Caco-2 (cell line): ENCODE results near the gene SOST. TPM values are rescaled to one million over a fixed set of nuclear protein-coding genes. Genes with fewer than 3 reads are reported as not detected.

Experiments
- Bru-seq: library from RNA; stranded (reverse); fragments of 400-500 nt; gene quantifications from one replicate; lab custom pipeline; 2021; lab: Mats Ljungman, UMichigan
- BruChase-seq, 2 experiments: library from RNA; stranded (reverse); fragments of 400-500 nt; gene quantifications; one replicate each; lab custom pipeline; 2021; lab: Mats Ljungman, UMichigan
- BruUV-seq: library from RNA; stranded (reverse); fragments of 400-500 nt; replicated peaks from 2 replicates; lab custom pipeline; 2021; lab: Mats Ljungman, UMichigan
- CTCF ChIA-PET: fragments of 300-600 bp; sonication (Branson Sonifier 250); formaldehyde crosslinking; loops from one replicate; lab custom pipeline; 2022; ENCODE audit warnings: antibody characterized with exemption; lab: Charles Lee
- POLR2A ChIA-PET: fragments of 300-600 bp; sonication (Branson Sonifier 250); formaldehyde crosslinking; loops from one replicate; lab custom pipeline; 2022; ENCODE audit warnings: antibody characterized with exemption; lab: Charles Lee
- DNase-seq, 2 experiments: peaks; one replicate each; pipeline versions ENCODE4 v3.0.0 to v3.0.0-alpha.2; 2020 to 2022
- H3K27me3 ChIP-seq: replicated peaks from 2 replicates; pipeline ENCODE4 v1.6.0; 2011; ENCODE audit warnings: low read length; ENCODE audit not compliant: control insufficient read depth, insufficient read depth
- H3K36me3 ChIP-seq: 2 replicates; pipeline ENCODE4 v1.5.1; 2011; ENCODE audit warnings: low read length; ENCODE audit not compliant: control insufficient read depth, insufficient read depth
- H3K4me1 ChIP-seq: fragments of 250-450 bp; sonication (Bioruptor Pico); 2 replicates; pipeline ENCODE4 v1.5.1; 2020; ENCODE audit warnings: mild to moderate bottlenecking
- H3K4me3 ChIP-seq: 2 replicates; pipeline ENCODE4 v1.5.1; 2011; ENCODE audit warnings: low read depth, mild to moderate bottlenecking, control low read depth, low read length
- H3K9me3 ChIP-seq: fragments of 250-450 bp; sonication (Bioruptor Pico); 2 replicates; pipeline ENCODE4 v1.5.1; 2020; ENCODE audit warnings: mild to moderate bottlenecking, moderate library complexity
- H3K27ac Mint-ChIP-seq: one replicate; pipeline ENCODE4 v1.8.0; 2022; ENCODE audit warnings: mixed read lengths; ENCODE audit not compliant: unreplicated experiment
- H3K27me3 Mint-ChIP-seq: one replicate; pipeline ENCODE4 v1.8.0; 2022; ENCODE audit warnings: mixed read lengths; ENCODE audit not compliant: insufficient read depth, unreplicated experiment
- H3K36me3 Mint-ChIP-seq: one replicate; pipeline ENCODE4 v1.8.0; 2022; ENCODE audit warnings: mild to moderate bottlenecking, mixed read lengths; ENCODE audit not compliant: insufficient read depth, unreplicated experiment
- H3K4me1 Mint-ChIP-seq: one replicate; pipeline ENCODE4 v1.8.0; 2022; ENCODE audit warnings: low read depth, mixed read lengths; ENCODE audit not compliant: unreplicated experiment
- H3K4me3 Mint-ChIP-seq: one replicate; pipeline ENCODE4 v1.8.0; 2022; ENCODE audit warnings: mild to moderate bottlenecking, moderate library complexity, mixed read lengths; ENCODE audit not compliant: unreplicated experiment
- H3K9me3 Mint-ChIP-seq: one replicate; pipeline ENCODE4 v1.8.0; 2022; ENCODE audit warnings: mixed read lengths; ENCODE audit not compliant: unreplicated experiment
- CTCF ChIP-seq, 2 experiments: fragments of 200-600 bp in 1 of 2; IDR thresholded peaks; 1 replicate in 1 of 2; 2 replicates in 1 of 2; pipeline versions ENCODE4 v1.5.1 to v1.8.0; 2011 to 2022; ENCODE audit warnings: antibody characterized with exemption in 1 of 2, control low read depth in 1 of 2, inconsistent platforms in 1 of 2, low read depth in 1 of 2, low read length in 1 of 2, mild to moderate bottlenecking in 1 of 2, moderate library complexity in 1 of 2; ENCODE audit not compliant: insufficient read depth in 1 of 2, severe bottlenecking in 1 of 2, unreplicated experiment in 1 of 2
- intact Hi-C: fragments of 100-400 bp; cut with micrococcal nuclease; formaldehyde crosslinking; loops from one replicate; pipeline ENCODE4 v1.10.0; 2022; ENCODE audit not compliant: unreplicated experiment
- long read RNA-seq: library from polyadenylated mRNA; stranded (forward); transcript quantifications from one replicate; pipeline ENCODE4 v2.0.0, GENCODE V29; 2022
- total RNA-seq: library from RNA; stranded (reverse); gene quantifications from 2 replicates; pipeline ENCODE4 v1.2.3, GENCODE V29; 2022

The SOST gene
- not detected in 2 replicates for total RNA-seq
- Bru-seq, nascent RNA, result not detected
- BruChase-seq, experiment 1, labeled RNA remaining after a 2-hour chase, result not detected
- BruChase-seq, experiment 2, labeled RNA remaining after a 6-hour chase, result not detected
- long read RNA-seq, result 0 reads

- Histone ChIP-seq H3K4me1 (no peaks in the 10 kb centered on the region), H3K27me3 (no peaks in the 10 kb centered on the region), H3K4me3 (no peak within 1 kb of the TSS), H3K9me3 (no peaks in the 10 kb centered on the region), H3K36me3 (no peaks in the 10 kb centered on the region)
- no peaks in the 10 kb centered on the region for H3K9me3 Mint-ChIP-seq
- BruUV-seq, result no TSS peak
- H3K4me1 Mint-ChIP-seq, result peaks cover 9% of the 10 kb centered on the region
- H3K27ac Mint-ChIP-seq, result no peak within 1 kb of the TSS
- POLR2A ChIA-PET, result no interaction called here
- intact Hi-C loops, result no loop called here
- H3K36me3 Mint-ChIP-seq, result peaks cover 6% of the 10 kb centered on the region
- CTCF ChIA-PET, result interaction anchor here (0.9 to 6.2 kb wide), 5 partner anchors 45 to 185 kb away, joined by 3 to 65 read pairs (median 7); no protein-coding TSS in a partner anchor
- H3K27me3 Mint-ChIP-seq, result no peaks in the 10 kb centered on the region
- TF ChIP-seq CTCF (IDR thresholded peaks at IDR 0.05; ENCODE audit: insufficient read depth in 1 of 2, low read depth in 1 of 2, low read length in 1 of 2, severe bottlenecking in 1 of 2, unreplicated experiment in 1 of 2), result no peak
- no peak within 1 kb of the TSS for H3K4me3 Mint-ChIP-seq
- DNase-seq, result no peak
These were observed at the start of gene SOST for GRCh38 chr17:43758497-43759174. SOST (minus strand) TSS chr17:43758791; CDS start chr17:43758741, 50 bp downstream.

GRCh38 chr17:43808076-43808475, 49.5 kb upstream of the SOST start:
- no peaks in the 10 kb centered on the region for H3K36me3 Mint-ChIP-seq
- no TSS peak for BruUV-seq
- TF ChIP-seq CTCF (IDR thresholded peaks at IDR 0.05; ENCODE audit: insufficient read depth in 1 of 2, low read depth in 1 of 2, low read length in 1 of 2, severe bottlenecking in 1 of 2, unreplicated experiment in 1 of 2), result no peak
- H3K9me3 Mint-ChIP-seq, result no peaks in the 10 kb centered on the region
- Histone ChIP-seq H3K9me3 (no peaks in the 10 kb centered on the region), H3K4me1 (no peaks in the 10 kb centered on the region; the same call in 1 of the 2 replicates), H3K36me3 (no peaks in the 10 kb centered on the region), H3K27me3 (no peaks in the 10 kb centered on the region), H3K4me3 (no peak overlapping the region)
- intact Hi-C loops, result no loop called here
- no peaks in the 10 kb centered on the region for H3K27me3 Mint-ChIP-seq
- DNase-seq, result no peak
- ChIA-PET POLR2A (no interaction called here), CTCF (no interaction called here)
- peaks cover 11% of the 10 kb centered on the region for H3K4me1 Mint-ChIP-seq
- H3K4me3 Mint-ChIP-seq, result no peak overlapping the region
- no peak overlapping the region for H3K27ac Mint-ChIP-seq

GRCh38 chr17:43805117-43805516, 46.5 kb upstream of the SOST start:
- H3K36me3 ChIP-seq, result no peaks in the 10 kb centered on the region
- CTCF ChIA-PET, result no interaction called here
- H3K4me1 ChIP-seq, result peaks cover 22% of the 10 kb centered on the region
- no peaks in the 10 kb centered on the region for H3K27me3 ChIP-seq
- Mint-ChIP-seq H3K36me3 (no peaks in the 10 kb centered on the region), H3K4me1 (peaks cover 34% of the 10 kb centered on the region), H3K27me3 (no peaks in the 10 kb centered on the region), H3K4me3 (no peak overlapping the region), H3K9me3 (no peaks in the 10 kb centered on the region), H3K27ac (no peak overlapping the region)
- H3K9me3 ChIP-seq, result no peaks in the 10 kb centered on the region
- POLR2A ChIA-PET, result no interaction called here
- intact Hi-C loops, result no loop called here
- DNase-seq, result no peak
- no TSS peak for BruUV-seq
- no peak for TF ChIP-seq CTCF (IDR thresholded peaks at IDR 0.05; ENCODE audit: insufficient read depth in 1 of 2, low read depth in 1 of 2, low read length in 1 of 2, severe bottlenecking in 1 of 2, unreplicated experiment in 1 of 2)
- H3K4me3 ChIP-seq, result no peak overlapping the region
